Peyer's patch (tissue), 4 donors: ENCODE data around the gene LCE3E.

Experiments used
- POLR2A ChIP-seq, 2 donors: fragments of 450-650 bp; IDR thresholded peaks; one replicate each; pipeline ENCODE4 v1.5.1; 2017; ENCODE audit warnings: antibody characterized with exemption in 2 of 2, mild to moderate bottlenecking in 2 of 2, moderate library complexity in 2 of 2
- TF ChIP-seq, protein P1 (sequence below), 6 experiments: fragments of 450-650 bp in 4 of 6; fragments of 200-600 bp in 2 of 6; sonication (generic) in 1 of 6; IDR thresholded peaks; one replicate each; pipeline ENCODE4 v1.5.1; 2017 to 2019; ENCODE audit warnings: antibody characterized with exemption in 6 of 6, mild to moderate bottlenecking in 3 of 6, moderate library complexity in 1 of 6

DNA sequence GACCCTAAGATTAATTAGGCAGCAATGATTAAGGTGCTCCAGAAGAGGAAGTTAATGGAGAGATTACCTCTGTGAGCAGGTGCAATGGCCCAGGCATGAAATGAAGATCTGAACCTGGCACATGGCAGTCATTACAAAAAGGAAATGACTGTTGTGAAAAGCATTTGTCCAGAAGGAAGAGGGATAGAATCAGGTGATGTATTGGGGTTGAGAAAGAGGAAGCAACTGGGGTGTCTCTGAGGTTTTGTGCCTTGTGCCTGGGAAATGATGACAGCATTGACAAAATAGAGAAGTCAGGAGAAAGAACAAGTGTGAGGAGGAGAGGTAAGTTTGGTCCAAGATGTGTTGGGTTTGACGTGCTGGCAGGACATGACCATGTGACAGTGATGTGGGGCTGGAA is 46.7 kb downstream of the LCE3E start:
- TF ChIP-seq, protein P1, sequence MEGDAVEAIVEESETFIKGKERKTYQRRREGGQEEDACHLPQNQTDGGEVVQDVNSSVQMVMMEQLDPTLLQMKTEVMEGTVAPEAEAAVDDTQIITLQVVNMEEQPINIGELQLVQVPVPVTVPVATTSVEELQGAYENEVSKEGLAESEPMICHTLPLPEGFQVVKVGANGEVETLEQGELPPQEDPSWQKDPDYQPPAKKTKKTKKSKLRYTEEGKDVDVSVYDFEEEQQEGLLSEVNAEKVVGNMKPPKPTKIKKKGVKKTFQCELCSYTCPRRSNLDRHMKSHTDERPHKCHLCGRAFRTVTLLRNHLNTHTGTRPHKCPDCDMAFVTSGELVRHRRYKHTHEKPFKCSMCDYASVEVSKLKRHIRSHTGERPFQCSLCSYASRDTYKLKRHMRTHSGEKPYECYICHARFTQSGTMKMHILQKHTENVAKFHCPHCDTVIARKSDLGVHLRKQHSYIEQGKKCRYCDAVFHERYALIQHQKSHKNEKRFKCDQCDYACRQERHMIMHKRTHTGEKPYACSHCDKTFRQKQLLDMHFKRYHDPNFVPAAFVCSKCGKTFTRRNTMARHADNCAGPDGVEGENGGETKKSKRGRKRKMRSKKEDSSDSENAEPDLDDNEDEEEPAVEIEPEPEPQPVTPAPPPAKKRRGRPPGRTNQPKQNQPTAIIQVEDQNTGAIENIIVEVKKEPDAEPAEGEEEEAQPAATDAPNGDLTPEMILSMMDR (IDR thresholded peaks at IDR 0.05) = no peak
- no peak for TF ChIP-seq POLR2A (IDR thresholded peaks at IDR 0.05)
